IPS-11a (cell line): ENCODE data around the gene GMDS.

Experiments
- H3K4me3 ChIP-seq: one replicate; pipeline ENCODE4 v1.5.1; 2013; ENCODE audit warnings: low read depth, low read length, control low read depth

Gene GMDS

DNA sequence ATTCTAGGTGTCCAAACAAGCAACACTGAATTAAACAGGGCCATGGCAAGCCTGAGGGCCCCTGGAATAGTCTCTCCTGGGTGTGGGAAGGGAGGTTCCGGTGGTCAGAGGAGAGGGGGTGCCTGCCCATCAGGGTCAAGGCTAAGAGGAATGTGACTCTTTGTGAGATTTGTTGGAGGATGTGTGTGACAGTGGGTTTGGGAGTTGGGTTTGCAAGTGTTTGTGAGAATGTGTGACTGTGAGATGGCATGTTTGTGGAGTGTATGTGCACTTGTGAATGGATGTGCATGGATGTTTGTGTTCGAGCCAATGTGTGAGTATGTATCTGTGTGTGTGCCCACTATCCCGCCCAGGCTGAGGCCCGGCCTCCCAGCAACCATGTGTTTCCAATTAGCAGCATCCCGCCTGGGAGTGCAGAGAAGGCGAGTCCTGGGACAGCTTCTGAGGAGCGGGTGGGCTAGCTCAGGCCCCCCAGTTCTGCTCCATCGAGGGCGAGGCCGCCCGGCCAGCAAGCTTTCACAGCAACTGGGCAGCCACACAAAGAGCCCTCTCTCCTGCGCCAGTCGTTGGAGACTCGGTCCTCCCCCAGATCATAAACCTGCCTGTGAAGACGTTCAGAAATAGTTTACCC lies 623.1 kb downstream of the GMDS start:
- no peak overlapping the region for H3K4me3 ChIP-seq

DNA sequence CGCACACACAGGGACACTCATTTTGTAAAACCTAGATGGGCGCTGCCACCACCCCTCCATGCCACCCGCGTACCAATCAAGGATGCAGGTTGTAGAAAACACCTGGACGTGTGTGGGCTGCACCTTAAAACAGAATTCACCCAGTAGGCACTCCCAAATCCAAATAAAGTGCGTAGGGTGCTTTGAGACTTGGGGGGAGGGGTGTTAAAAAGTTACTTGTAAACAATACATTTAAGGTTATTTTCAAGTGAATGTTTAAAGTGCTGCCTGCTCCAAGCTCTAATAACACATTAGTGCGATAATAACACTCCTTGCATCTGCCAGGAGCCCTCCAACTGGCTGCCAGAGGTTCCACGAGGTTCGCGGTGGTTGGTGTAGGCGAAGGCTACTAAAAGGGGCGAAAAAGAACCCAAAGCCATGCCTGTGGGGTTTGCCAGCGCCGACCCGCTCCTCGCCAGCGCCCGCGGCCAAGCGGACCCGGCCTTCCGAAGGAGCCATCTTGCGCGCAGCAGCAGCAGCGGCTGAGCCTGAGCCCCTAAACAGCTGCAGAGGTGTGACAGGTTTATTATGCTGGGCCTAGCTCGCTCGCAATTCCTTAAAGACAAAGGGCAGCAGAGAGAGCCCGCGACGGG lies 624.2 kb downstream of the GMDS start:
- no peak overlapping the region for H3K4me3 ChIP-seq

DNA sequence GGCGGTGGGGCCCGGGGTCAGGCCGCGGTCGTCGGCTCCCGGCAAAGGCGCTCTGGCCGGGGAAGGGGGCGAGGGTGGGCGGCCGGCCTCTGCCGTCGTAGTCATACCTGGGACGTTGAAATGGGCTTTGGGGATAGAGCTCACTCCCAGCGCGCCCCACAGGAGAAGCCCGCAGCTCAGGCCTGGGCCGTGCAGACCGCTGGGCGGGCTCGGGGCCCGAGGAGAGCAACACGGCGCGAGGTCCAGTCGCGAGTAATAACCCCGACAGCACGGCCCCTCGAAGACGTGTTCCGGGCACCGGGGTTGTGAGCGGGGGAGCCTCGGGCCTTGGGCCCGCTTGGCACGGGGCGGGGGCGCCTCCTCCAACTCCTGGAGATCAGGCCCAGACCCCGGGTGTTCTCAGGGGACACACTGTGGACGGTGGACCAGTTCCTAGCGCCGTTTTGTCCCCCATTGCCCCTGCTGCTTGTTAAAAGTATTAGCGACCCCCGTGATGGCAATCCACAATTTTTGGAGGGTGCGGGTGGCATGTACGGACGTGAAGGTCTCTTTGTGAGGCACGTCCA lies 624.8 kb downstream of the GMDS start:
- no peak overlapping the region for H3K4me3 ChIP-seq

DNA sequence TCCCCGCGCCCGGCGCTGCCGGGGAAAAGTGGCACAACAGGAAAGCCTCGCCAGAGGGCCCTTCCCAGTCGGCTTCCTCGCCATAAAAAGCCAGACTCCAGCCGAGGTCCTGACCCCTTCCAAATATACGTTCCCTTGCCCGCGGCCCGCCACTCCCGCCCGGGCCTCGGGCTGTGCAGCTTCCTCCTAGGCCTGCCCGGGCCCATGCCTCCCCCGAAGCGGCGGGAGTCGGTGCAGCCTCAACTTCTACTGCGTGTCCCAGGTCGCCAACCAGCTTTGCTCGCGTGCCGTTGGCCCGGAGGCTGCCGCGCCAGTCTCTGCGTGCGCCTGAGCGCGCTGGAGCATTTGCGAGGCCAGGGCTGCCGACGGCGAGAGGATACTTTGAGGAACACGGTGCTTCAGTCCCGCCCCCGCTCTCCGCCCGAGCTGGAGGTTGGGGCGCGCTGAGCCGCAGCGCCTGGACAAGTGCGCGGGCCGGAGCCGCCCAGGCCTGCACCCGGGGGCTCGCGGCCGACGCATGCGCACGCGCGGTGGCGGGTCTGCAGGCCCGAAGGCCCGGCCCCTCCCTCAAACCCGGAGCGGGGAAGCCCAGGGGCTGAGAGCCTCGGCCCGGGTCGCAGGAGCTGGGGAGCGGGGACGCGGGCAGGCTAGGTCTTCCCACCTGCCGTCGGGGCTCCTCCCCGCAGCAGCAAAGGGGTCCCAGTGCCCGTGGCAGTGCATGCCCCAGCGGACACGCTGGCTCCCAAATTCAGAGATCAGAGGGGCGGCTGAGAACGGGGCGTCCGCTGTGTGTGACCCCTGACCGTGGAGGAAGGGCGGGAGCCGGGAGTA lies 625.5 kb downstream of the GMDS start:
- H3K4me3 ChIP-seq: no peak overlapping the region

DNA sequence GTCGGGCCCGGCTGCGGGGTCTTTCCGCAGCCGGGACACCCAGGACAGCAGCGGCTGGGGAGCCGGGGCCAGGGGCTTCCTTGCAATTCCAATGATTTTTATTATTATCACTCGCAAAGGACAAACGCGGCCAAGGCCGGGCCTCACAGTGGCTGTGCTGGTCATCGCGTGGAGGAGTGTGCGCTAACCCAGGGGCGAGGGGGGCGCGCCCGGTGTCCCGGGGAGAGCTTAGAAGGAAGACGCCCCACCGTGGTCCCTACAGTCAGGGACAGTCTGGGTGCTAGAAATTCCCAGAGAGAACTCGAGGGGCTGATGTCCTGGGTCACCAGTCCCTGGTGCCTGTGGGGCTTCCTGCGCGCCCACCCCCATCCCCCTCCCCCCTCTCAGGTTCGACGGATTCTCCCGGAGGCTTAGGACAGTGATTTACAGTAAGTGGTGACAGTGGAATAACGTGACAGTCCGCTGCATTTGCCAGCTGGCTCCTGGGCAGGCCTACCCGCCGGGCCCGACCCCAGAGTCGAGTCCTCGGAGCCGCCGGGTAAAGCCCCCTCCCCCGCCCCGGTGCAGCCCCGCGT lies 626.2 kb downstream of the GMDS start:
- H3K4me3 ChIP-seq: no peak overlapping the region

DNA sequence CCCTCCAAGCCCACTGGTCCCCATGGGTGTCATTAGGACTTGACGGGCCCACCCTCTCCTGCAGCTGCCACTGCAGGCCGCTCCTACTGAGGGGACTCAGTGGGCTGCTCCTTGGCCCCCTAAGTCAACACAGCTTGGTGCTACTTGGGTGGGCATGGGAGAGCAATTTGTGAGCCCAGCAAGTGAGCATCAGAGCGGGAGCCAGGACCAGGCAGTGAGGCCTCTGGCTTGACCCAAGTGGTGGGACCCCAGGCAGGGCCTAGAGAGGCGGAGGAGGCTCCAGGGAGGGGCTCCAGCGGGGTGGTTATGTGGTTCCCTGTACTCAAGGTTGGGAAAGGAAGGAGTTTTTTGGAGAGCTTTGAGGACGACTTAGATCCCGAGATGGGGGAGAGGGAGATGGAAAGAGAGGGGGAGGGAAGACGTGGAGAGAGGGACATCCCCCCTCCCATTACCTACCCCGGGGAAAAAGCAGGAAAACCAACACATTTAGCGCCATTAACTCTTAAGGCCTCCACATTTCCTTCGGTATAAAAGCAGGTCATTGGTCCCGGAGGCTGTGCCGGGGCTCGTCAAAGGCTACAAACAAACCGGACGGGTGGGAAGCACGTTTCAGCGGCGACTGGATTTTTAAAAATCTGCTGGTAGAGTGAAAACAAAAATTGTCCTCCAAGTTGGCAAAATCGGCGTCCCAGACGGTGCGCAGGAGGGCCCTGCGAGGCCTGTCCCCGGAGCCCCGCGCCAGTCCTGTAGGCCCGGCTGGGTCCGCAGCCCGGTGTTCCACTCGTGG lies 626.9 kb downstream of the GMDS start:
- no peak overlapping the region for H3K4me3 ChIP-seq

DNA sequence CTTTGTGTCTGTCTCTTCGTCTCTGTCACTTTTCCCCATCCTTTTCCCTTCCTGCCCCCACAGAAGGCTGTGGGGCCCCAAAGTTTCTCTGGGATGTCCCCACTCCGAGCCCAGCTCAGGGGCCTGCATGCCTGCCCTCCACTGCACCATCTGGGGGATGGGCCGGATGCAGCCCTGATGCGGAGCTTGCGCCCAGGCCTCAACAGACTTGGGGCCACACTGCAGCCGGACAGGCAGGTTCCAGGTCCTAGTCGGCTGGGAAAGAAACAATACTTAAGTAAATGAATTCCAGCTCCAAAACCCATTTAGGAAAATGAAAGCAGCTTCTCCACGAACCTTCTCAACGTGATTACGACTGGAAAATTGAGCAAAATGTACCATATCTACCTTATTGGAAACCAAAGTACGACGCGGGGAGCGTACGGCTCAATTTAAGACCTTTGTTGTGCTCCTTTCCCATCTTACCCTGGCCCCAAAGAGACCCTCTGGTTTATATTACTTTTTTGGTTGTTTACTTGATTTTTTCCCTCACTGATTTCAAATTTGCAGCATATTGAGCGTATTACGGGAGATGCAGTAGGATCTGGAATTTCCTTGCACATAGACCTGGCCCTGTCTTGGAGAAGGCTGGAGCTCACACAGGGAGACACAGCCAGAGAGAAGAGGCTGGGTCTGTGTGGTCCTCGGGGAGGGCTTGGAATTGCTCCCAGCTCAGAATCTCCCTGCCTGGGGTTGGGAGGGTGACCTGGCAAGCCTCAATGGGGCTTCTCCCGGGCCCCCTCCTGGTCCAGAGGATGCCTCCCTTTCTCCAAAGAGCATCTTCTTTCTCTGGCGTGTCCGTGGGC lies 627.7 kb downstream of the GMDS start:
- no peak overlapping the region for H3K4me3 ChIP-seq

DNA sequence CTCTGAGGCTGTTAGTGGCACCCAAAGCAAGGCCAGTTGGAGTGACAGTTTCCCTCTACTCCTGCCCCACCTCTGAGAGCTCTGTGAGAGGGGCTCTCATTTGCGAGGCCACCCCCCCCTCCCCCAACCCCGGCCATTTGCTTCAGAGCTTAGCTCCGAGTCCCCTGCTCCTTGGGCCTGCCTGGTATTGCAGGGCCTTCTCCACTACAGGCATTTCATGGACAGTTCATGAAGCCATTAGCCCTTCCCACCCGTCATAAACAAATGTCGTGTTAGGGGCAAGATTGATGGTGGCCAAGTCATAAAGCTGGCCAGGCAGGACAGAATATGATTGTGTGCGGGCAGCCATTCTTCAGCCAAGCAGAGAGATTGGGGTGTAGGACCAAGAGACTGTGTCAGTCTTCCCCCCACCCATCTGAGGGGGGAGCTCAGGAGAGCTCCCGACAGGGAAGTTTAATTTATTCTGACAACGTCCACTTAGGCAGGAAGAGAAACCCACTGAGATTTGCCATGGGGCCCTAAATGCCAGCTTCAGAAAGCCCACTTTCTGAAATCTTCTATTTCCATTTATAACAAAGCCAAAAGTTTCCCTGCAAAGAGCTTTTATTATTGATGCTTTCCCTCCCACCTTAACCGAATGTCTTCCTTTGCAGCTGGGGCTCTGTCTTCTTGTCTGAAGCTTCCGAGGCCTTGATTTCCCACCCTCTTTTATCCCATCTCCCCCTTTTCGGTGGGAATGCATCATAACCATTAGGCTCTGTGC lies 628.5 kb downstream of the GMDS start:
- H3K4me3 ChIP-seq: no peak overlapping the region

DNA sequence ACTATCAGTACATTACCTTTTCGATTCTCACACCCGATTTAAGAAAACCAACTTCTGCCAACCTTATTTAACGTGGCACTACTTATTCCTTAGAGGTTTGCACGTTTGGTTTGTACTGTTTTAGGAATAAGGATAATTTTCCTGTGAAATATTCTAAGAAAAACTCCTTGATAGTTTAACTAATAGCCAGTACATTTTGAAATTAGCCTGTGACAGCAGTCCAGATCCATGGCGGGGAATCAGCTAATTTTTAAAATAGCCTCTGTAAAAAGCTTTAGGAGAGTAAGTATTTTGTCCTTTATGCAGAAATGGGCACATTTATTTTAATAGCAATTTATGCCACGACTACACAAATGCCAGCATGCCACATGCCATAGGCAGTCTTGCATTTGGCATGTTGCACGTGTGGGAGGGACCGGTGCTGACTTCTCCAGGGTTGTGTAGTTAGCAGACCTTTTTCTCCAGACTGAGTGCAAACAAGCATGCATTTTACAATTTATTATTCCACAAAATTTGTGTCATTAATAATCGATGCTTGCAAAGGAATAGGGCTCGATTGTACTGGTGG lies 629.5 kb downstream of the GMDS start:
- no peak overlapping the region for H3K4me3 ChIP-seq

DNA sequence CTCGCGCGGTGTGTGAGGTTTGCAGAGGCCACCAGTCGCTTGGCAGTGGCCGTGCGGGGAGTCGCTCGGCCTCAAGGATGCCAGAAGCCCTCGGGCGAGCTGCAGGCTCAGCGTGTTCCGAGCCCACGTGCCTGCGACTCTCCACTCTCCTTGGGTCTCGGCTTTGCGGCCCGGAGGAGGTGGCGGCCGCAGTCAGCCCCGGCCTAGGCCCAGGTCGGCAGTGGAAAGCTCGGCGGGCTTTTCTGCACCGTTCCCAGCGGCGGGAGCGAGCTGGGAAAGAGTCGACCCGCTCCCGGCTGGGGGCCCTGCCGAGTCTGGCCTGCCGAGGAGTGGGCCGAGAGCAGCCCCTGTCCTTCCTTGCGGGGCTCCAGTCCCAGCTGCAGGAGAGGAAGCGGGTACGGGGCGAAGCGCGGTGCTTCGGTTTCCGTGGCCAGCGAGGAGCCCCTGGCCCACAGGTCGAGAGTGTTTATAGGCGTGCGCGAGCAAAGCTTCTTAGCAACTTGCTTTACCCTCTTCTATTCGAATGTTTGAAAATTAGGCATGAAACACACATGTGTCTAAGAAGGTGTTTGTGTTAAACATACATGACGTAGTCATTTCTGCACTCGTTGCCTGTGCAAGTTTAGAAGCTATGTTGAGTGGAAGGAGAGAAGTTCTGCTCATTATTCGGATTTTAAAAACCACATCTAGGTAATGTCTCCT lies 630.1 kb downstream of the GMDS start:
- H3K4me3 ChIP-seq: no peak overlapping the region

DNA sequence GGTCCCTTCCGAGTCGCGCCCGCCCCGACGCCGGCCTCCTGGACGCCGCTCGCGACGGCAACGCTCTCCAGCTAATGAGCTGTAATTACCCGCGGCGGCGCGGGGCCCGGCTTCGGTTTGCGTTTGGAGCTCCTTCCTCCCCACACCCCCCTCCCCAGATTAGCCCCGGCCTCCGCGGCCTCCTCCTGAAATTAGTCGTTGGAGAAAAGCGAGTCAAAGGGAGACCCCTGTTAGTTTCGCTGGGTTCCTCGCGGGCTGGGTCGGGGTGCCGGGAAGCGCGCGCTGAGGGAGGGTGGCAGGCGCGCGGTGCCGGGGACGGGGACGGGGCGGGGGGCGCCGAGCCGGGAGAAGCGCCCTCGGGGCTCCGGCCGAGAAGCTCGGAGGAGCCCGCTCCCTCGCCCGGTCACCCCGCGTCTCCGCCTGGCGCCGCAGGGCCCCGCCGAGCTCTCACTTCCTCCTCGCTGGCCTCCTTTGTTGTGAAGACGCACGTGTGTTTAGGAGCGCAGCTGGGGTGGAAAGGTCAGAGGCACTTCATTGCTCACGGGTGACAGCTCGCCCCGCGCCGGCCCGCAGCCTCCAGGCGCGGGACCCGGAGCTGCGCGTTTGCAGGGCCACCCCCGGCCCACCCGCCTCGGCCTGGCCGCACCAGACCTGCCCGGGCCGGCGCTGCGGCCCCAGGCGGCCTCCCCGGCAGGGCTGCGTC lies 630.8 kb downstream of the GMDS start:
- H3K4me3 ChIP-seq: no peak overlapping the region

DNA sequence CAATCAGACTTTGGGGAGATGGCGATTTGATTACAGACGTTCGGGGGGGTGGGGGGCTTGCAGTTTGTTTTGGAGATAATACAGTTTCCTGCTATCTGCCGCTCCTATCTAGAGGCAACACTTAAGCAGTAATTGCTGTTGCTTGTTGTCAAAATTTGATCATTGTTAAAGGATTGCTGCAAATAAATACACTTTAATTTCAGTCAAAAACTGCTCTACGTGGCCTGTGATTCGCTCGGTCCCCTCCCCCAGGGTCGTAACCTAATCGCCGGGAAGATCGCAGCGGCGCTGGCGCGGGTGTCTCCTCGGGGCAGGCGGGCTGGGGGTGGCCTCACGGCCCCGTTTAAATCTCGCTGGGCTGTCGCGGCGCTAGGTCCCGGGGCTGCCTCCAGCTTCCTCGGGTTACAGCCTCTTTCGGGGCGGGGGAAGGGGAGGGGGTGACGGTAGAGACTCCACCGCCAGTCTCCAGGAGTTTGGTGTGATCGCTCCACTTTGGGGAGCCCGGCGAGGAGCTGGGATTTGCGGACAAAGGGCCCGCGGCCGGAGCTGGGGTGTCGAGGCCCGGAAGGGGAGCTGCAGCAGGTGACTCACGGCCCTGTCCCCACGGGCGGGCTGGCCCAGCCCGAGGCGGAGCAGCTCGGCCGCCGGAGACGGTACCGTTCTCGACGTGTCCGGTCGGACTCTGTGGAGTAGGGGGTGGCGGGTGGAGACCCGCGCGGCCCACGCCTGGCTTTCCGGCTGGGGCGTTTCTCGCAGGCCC lies 631.5 kb downstream of the GMDS start:
- no peak overlapping the region for H3K4me3 ChIP-seq

DNA sequence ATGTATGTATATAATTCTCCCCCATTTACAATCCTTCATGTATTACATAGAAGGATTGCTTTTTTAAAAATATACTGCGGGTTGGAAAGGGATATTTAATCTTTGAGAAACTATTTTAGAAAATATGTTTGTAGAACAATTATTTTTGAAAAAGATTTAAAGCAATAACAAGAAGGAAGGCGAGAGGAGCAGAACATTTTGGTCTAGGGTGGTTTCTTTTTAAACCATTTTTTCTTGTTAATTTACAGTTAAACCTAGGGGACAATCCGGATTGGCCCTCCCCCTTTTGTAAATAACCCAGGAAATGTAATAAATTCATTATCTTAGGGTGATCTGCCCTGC lies 632.1 kb downstream of the GMDS start:
- no peak overlapping the region for H3K4me3 ChIP-seq

DNA sequence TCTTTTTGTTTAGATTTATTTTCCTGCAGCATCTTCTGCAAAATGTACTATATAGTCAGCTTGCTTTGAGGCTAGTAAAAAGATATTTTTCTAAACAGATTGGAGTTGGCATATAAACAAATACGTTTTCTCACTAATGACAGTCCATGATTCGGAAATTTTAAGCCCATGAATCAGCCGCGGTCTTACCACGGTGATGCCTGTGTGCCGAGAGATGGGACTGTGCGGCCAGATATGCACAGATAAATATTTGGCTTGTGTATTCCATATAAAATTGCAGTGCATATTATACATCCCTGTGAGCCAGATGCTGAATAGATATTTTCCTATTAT lies 632.5 kb downstream of the GMDS start:
- no peak overlapping the region for H3K4me3 ChIP-seq

DNA sequence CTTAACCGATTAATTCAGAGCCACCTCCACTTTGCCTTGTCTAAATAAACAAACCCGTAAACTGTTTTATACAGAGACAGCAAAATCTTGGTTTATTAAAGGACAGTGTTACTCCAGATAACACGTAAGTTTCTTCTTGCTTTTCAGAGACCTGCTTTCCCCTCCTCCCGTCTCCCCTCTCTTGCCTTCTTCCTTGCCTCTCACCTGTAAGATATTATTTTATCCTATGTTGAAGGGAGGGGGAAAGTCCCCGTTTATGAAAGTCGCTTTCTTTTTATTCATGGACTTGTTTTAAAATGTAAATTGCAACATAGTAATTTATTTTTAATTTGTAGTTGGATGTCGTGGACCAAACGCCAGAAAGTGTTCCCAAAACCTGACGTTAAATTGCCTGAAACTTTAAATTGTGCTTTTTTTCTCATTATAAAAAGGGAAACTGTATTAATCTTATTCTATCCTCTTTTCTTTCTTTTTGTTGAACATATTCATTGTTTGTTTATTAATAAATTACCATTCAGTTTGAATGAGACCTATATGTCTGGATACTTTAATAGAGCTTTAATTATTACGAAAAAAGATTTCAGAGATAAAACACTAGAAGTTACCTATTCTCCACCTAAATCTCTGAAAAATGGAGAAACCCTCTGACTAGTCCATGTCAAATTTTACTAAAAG lies 633.0 kb downstream of the GMDS start:
- no peak overlapping the region for H3K4me3 ChIP-seq

DNA sequence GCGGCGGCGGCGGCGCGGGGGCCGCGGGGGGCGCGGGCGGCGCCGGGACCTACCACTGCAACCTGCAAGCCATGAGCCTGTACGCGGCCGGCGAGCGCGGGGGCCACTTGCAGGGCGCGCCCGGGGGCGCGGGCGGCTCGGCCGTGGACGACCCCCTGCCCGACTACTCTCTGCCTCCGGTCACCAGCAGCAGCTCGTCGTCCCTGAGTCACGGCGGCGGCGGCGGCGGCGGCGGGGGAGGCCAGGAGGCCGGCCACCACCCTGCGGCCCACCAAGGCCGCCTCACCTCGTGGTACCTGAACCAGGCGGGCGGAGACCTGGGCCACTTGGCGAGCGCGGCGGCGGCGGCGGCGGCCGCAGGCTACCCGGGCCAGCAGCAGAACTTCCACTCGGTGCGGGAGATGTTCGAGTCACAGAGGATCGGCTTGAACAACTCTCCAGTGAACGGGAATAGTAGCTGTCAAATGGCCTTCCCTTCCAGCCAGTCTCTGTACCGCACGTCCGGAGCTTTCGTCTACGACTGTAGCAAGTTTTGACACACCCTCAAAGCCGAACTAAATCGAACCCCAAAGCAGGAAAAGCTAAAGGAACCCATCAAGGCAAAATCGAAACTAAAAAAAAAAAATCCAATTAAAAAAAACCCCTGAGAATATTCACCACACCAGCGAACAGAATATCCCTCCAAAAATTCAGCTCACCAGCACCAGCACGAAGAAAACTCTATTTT lies 633.7 kb downstream of the GMDS start:
- no peak overlapping the region for H3K4me3 ChIP-seq
